Fibroblast of upper back skin (primary cell): ENCODE measurements around the gene CLHC1.
A peak's percentile ranks its signal among the peaks of the same experiment; 100 is the strongest.
"Not testable (repeated sequence)": the region's sequence is repeated elsewhere in the genome, so short reads cannot be mapped to it uniquely, and the experiment has no call there.

Source experiments
- DNase-seq: peaks from one replicate; pipeline ENCODE4 v3.0.0-alpha.2; 2013

CLHC1 gene

DNA sequence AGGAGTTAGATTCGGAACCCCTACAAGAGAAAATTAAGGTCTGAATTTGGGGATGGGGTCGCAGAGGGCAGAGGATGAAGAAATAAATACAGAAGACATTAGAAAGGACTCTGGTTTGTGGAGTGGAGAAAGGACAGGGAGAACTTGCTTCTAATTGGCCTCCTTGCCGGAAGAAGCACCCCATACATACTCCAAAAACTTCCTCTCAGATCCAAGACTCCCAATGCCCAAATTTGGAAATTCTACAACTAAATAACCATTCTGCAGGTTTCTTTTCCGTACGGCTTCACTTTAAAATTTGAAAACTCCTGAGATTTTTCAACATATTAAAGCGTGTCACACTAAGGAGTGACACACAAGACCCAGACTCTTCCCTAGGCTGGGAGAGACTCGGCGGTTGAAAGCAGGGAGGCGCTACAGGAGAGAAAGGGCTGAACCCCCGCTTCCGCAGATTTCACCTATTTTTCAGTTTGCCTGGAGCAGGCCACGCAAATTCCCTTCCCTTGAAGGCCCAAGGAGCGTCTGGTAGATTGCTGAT lies 478 bp downstream of the CLHC1 start:
- no peak for DNase-seq

DNA sequence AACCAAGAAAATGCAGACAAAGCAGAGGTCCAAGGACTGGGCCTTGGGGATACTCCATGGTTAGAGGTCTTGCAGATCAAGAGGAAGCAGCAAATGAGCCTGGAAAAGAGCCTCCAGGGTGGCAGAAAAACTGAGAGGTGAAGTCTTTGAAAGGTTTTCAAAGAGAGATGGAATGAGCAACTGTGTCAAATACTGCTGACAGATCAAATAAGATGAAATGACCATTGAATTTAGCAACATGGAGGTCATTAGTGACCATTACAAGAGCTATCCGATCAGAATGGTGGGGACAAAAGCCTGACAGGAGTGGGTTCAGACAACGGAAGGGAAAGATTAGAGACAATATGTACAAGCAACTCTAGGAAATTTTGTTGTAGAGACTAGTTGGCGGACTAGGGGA lies 1.5 kb downstream of the CLHC1 start:
- DNase-seq, result no peak

DNA sequence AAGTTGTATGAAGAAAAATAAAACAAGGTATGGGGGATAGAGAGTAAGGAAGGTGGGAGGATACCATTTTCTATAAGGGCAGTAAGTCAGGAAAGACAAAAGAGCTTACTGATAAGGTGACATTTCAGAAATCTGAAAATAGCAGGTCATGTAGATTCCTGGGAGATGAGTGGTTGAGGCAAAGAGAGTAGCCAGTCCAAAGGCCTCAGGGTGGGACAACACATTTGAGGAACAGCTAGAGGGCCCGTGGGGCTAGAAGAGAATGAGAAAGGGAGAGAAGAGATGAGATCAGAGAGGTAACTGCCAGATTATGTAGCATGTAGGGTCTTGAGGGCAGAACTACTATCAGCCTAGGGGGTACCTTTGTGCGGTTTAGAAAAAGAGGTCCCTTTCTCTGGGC lies 2.9 kb downstream of the CLHC1 start:
- no peak for DNase-seq

DNA sequence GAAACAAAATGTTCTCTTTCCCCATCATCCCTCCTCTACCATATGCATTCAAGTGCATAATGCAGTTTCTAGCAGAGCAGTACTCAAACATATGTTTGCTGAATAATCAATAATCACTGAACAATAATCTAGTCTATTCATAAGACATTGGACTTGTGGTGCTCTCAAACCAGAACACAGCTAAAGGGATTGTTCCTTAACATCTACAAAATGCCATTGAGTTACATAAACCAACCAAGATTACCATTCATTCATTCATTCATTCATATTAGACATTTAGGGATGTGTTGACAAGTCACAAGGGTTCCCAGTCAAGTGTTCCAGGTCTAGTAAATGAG lies 3.9 kb downstream of the CLHC1 start:
- DNase-seq, result no peak

DNA sequence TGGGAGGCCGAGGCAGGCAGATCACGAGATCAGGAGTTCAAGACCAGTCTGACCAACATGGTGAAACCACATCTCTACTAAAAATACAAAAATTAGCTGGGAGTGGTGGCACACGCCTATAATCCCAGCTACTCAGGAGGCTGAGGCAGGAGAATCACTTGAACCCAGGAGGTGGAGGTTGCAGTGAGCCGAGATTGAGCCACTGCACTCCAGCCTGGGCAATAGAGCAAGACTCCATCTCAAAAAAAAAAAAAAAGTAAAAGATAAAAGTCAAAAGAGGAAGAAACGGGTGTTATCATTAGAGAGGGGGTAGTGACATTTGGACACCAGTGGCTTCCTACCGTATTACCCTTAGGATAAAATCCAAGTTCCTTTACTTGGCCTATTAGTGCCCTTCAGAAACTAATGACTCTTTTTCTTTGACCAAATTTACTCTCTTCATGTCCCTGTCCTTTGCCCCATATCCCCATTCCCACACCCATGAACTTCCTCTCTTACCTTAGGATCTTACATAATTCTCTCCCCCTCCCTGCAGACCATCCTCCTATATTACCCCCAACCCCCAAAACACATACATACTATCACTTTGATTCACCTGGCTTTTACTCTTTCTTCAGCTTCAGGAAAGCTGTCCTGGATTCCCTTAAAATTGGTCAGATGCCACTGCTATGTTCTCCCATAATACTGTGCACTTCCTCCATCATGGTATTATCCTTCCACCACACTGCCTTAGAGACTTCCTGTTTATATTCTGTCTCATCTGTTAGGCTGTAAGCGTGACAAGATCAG lies 4.5 kb downstream of the CLHC1 start:
- not testable (repeated sequence) for DNase-seq

DNA sequence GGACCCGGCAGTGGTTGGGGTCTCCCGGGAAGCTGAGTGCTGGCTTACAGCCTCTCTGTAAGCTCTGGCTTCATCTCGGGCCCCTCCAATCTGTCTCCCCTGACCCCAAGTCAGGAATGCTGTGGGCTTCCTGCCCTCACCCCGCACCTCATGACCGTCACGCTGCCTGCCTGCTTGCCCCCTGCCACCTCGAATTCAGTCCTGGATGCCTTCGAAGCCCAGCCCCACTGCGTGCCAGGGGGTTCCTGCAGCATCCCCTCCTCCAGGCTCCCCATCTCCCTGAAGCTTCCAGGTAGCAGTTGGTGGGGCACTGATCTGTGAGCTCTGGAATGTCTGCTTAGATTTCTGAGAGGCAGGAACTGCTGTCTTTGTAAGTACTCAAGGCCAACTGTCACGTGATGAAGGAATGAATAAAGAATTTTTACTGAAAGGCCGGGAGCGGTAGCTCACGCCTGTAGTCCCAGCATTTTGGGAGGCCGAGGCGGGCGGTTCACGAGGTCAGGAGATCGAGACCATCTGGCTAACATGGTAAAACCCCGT lies 6.5 kb downstream of the CLHC1 start:
- no peak for DNase-seq

DNA sequence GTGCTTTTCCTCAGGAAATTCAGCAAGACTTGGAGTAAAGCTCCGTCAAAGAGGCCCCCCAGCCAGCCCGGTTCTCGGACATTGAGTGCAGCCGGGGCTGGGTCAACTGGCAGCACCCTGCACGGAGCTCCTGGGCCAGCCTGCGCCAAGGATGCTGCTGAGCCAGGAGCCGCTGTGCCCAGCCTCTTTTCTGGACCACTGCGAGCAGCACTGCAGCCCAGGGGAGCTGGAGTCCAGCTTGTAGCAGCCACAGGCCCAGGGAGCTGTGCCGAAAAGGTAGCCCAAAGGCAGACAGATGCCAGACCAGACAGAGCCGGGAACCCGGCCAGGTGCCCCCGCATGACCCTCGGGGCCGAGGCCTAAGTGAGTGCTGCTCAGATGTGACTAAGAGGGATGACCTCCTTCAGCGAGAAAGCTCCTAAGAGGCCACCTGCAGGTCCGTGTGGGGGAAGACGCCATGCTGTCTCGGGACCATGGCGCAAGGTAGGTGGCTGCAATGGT lies 7.3 kb downstream of the CLHC1 start:
- no peak for DNase-seq

DNA sequence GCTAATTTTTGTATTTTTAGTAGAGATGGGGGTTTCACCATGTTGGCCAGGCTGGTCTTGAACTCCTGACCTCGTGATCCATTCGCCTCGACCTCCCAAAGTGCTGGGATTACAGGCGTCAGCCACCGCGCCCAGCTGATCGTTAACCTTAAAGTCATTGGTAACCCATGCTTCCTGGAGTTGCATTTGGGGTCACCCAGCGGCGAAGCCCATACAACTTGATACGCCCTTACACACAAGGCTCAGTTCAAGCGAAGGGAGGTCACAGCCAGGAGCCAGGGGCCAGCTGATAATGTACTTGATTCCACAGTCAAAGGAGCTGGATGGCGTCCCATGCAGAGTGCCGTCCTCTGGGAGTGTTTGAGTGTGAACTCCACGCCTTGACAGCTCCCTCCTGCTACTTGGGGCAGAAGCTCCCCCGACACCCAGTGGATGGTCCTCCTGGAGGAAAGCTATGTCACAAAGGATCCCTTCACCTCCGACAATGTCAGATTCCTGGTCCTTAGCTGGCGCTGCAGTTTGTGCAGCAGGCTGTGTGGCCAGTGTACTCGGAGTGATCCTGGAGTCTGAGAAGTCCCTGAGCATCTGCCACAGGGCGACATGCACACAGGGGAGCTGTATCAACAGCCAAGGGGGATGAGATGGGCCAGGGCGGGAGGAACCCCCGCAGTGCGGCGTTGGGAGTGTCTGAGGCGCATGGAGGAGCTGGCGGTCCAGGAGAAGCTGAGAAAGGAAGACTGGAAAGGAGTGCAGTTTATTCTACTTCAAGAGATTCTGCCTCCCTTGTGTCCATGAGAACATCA lies 7.9 kb downstream of the CLHC1 start:
- DNase-seq, result no peak

DNA sequence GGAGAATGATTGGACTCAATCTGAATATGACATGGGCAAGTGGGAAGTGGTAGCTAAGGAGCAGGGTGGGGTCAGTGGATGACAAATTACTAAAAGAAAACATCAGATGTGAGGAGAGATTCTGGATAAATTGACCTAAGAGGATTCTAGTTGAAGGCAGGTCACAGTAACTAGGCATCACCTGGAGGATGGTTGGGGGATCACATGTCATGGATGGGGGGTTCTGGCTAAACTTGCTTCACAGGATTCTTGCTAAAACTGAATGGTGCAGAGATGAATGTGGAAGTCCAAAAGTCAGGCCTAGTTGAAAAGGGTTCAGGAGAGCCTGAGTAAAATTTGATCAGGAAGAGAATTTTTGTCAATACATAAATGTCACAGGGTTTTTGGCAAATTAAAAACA lies 18.3 kb downstream of the CLHC1 start:
- no peak for DNase-seq

DNA sequence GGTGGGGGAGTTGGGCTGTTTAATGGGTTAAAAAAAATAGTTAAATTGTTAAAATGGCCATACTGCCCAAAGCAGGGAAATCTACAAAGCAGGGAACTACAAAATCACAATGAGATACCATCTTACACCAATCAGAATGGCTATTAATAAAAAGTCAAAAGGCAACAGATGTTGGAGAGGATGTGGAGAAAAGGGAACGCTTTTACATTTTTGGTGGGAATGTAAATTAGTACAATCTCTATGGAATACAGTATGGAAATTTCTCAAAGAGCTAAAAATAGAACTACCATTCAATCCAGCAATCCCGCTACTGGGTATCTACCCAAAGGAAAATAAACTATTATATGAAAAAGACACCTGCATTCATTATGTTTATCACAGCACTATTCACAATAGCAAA lies 27.1 kb downstream of the CLHC1 start:
- DNase-seq, result no peak

DNA sequence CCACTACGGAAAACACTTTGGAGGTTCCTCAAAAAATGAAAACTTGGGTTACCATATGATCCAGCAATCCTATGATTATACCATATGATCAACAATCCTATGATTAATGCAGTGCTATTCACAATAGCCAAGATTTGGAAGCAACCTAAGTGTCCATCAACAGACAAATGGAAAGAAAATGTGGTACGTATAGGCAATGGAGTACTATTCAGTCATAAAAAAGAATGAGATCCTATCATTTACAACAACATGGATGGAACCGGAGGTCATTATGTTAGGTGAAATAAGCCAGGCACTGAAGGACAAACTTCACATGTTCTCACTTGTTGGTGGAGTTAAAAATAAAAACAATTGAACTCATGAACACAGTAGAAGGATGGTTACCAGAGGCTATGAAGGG lies 27.6 kb downstream of the CLHC1 start:
- DNase-seq, result no peak

DNA sequence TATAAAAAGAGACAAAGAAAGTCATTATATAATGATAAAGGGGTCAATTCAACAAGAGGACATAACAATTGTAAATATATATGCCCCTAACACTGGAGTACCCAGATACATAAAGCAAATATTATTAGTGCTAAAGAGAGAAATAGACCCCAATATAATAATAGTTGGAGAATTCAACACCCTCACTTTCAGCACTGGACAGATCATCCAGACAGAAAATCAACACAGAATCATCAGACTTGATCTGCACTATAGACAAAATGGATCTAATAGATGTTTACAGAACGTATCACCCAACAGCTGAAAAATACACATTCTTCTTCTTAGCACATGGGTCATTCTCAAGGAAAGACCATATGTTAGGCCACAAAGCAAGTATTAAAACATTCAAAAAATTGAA lies 31.7 kb downstream of the CLHC1 start:
- no peak for DNase-seq

DNA sequence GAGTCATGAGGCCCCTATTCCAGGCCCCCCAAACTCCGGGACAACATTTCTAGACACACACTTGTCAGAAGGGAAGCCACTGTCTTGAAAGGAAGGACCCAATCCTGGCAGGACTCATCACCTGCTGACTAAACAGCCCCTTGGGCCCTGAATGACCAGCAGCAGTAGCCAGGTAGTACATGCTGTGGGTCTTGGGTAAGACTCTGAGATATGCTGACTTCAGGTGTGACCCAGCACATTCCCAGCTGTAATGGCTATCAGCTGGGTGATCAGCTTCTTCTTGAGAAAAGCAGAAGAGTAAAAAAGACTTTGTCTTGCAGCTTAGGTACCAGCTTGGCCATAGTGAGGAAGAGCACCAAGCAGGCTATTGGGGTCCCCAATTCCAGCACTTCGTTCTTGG lies 35.6 kb downstream of the CLHC1 start:
- DNase-seq, result no peak

DNA sequence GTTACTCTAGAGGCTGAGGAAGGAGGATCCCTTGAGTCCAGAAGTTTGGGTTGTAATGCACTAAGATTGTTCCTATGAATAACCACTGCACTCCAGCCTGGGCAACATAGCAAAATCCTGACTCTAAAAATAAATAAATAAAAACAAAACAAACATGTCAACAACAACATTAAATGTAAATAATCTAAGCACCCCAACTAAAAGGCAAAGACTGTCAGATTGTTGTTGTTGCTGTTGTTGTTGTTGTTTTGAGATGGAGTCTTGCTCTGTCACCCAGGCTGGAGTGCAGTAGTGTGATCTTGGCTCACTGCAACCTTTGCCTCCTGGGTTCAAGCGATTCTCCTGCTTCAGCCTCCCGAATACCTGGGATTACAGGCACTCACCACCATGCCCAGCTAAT lies 40.2 kb downstream of the CLHC1 start:
- DNase-seq, result not testable (repeated sequence)

DNA sequence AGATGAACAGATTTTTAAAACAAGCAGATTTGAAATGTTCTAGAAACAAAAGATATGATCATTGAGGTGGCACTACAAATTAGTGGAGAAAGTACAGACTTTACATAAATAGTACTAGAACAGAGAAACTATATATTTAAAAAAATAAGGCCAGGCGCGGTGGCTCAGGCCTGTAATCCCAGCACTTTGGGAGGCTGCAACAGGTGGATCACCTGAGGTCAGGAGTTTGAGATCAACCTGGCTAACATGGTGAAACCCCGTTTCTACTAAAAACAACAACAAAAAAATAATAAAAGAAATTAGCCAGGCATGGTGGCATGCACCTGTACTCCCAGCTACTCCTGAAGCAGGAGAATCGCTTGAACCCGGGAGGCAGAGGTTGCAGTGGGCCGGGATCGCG lies 45.3 kb downstream of the CLHC1 start:
- not testable (repeated sequence) for DNase-seq

DNA sequence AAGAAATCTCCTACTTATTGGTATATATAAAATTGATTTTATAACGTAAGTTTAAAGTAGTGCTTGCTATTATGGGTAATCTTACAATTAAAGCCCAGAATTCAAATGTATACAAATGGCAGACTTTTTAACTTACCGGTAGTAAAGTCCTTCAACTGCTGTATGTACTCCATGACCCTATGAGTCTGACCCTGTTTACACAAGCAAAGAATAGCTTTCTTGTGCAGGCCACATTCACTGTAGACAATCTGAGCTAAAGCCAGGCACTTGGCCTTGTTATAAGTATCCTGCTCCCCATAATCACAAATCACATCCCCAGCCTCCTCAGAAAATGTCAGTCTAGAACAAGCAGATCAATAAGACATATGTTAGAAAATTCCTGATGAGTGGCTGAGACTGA lies 51.7 kb downstream of the CLHC1 start:
- no peak for DNase-seq

DNA sequence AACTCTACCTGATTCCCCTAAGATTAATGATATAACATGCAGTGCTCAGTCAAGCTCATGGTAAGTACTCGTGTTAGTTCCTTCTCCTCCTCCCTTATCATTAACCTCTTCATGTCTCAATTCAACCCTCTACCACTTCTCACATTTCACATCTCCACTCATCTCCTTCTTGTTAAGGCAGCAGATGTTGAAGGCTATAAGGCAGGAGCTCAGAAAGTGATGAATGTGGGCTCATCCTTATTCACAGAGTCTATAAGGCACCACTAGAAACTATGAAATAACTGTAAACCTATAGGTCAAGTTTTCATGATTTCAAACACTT lies 56.0 kb downstream of the CLHC1 start:
- DNase-seq, result no peak

DNA sequence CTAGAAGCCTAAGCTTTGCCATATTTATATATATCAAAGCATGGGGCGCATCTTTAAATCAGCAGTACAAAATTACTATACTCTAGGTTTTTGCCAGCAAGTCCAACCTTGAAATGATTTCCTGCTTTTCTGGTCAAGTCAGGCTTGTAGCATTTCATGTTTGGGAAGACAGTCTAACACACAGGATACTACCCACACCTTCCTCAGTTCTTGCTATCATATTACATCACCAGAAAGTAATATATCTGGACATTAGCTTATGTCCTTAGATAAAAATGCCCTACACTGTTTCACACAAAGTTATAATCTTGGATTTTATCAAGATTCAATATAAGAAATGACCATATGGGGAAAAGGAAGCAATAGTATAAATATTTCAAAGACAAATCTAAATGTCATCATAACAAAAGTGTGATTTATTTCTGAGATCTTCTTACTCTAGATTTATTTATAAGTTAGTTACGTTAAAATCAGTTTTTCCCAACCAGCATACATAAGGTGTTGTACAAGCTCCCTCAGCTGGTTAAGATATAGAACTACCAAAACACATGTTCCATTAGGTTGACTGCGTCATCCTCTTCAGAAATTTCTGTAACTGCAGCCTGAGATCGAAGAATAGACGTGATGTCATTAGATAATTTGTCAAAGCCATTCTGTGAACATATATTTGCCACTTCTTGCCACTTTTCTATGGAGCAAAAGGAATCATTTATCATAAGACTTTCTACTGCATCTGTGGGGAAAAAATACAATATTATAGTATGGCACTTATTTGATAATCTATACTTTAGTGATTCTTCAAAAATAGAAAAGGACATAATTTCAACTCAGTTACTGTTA lies 56.6 kb downstream of the CLHC1 start:
- DNase-seq, result peak; percentile 76

DNA sequence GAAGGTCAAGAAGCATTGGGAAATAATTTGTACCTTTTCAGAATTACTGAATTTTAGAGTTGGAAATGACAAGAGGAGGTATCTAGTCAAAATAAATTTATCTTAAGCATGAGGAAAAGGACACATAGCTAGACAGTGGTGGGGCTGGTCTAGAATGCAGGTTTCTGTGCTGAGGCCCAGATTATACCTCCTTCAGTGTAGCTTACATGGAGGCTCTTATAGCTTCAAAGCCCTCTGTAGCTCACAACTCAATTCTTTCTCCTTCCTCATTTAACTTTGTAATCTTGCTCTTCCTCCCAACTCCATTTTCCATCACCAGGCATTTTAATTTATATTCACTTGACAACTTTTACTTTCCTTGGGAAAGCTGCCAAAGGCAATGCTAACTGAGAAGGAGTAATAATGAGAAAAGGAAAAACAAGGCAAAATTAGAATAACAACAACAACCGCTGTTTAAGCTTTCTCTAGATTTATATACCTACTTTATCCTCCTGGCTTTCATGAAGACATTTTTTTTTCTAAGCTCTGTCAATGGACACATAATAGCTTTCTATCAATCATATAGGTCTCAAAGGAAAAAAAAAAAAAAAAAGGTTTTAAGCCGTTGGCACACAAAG lies 58.5 kb downstream of the CLHC1 start:
- DNase-seq, result no peak

DNA sequence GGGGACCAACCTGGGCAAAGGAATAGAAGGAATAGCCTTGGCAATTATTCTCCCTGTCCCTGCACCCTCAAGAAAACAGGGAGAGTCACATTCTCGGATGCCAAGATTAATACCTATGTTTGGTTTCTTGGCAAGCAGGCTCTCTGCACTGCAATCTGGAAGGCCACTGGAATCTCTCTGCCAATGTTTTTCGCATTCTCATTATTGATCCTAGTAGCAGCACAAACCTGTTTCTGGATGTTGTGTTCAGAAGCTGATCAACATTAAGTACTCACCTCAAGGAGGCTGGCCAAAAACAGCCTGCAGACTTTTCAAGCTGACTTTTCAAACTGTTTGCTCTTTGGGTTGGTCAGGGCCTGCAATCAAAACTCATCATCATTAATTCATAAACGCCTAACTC lies 62.2 kb downstream of the CLHC1 start:
- DNase-seq, result no peak

DNA sequence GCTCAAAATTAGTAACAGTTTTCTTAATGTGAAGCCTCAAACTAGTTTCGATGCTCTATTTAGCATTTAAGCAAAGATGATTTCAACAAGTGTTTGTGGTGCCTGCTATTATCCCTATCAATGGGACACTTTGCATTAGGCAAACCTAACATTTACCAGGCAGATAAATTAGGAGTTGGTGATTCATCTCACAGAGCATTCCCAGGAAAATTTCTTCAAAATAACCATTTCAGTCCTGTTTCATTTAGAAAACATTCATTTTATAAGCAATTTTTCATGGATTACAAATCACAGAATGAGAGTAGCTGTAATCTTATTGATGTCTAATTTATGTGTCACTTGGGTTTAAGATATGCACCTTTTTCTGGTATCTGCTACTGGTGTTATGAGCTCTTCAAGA lies 62.7 kb downstream of the CLHC1 start:
- DNase-seq, result no peak
